HG03342 (cell line): ENCODE measurements around the gene GDE1.

ENCODE experiments used
- ATAC-seq: cut with Tn5 transposase; IDR thresholded peaks from one replicate; pipeline ENCODE4 v1.9.1; 2021; ENCODE audit warnings: mild to moderate bottlenecking, moderate library complexity; ENCODE audit not compliant: unreplicated experiment

The GDE1 gene

GRCh38 chr16:19490619-19491018 lies 31.3 kb downstream of the GDE1 start:
- no peak for ATAC-seq

GRCh38 chr16:19488213-19488640 lies 33.7 kb downstream of the GDE1 start:
- ATAC-seq = no peak

- ATAC-seq = no peak
Measured at GRCh38 chr16:19486750-19487325, 35.1 kb downstream of the GDE1 start.

- ATAC-seq = no peak
Measured at GRCh38 chr16:19486051-19486450, 35.8 kb downstream of the GDE1 start.

GRCh38 chr16:19485611-19486010 lies 36.3 kb downstream of the GDE1 start:
- no peak for ATAC-seq

- no peak for ATAC-seq
Measured at GRCh38 chr16:19484096-19484495, 37.8 kb downstream of the GDE1 start.

- ATAC-seq = no peak
Measured at GRCh38 chr16:19482291-19482690, 39.6 kb downstream of the GDE1 start.

- ATAC-seq = no peak
Measured at GRCh38 chr16:19481769-19482168, 40.1 kb downstream of the GDE1 start.

- ATAC-seq = no peak
Measured at GRCh38 chr16:19481296-19481695, 40.6 kb downstream of the GDE1 start.

- ATAC-seq = no peak
Measured at GRCh38 chr16:19479302-19479721, 42.6 kb downstream of the GDE1 start.

- no peak for ATAC-seq
Measured at GRCh38 chr16:19478505-19478904, 43.4 kb downstream of the GDE1 start.

- ATAC-seq = no peak
Measured at GRCh38 chr16:19474617-19475016, 47.3 kb downstream of the GDE1 start.

- no peak for ATAC-seq
Measured at GRCh38 chr16:19472482-19472881, 49.4 kb downstream of the GDE1 start.

- no peak for ATAC-seq
Measured at GRCh38 chr16:19468300-19468699, 53.6 kb downstream of the GDE1 start.

- ATAC-seq = no peak
Measured at GRCh38 chr16:19463468-19464315, 58.2 kb downstream of the GDE1 start.

GRCh38 chr16:19460397-19460796 lies 61.5 kb downstream of the GDE1 start:
- ATAC-seq = no peak

GRCh38 chr16:19458722-19459379 lies 63.0 kb downstream of the GDE1 start:
- no peak for ATAC-seq
